Mucosa of descending colon (tissue), 3 donors: ENCODE results near the gene JAZF1. TPM values are rescaled to one million over a fixed set of nuclear protein-coding genes. Genes with fewer than 3 reads are reported as not detected.

Experiments used
- ATAC-seq: fragments of 200-7000 bp; cut with Tn5 transposase; one replicate; pipeline ENCODE4 v1.9.1; 2020; ENCODE audit warnings: mild to moderate bottlenecking, moderate library complexity
- DNase-seq, 3 donors: peaks; one replicate each; pipeline ENCODE4 v3.0.0-alpha.2; 2020
- H3K36me3 ChIP-seq: fragments of 200-600 bp; one replicate; pipeline ENCODE4 v1.8.0; 2021; ENCODE audit warnings: low read depth, mild to moderate bottlenecking
- H3K4me1 ChIP-seq: fragments of 200-600 bp; one replicate; pipeline ENCODE4 v1.8.0; 2021; ENCODE audit warnings: low read depth, mild to moderate bottlenecking
- H3K4me3 ChIP-seq: fragments of 200-600 bp; one replicate; pipeline ENCODE4 v1.8.0; 2021; ENCODE audit warnings: mild to moderate bottlenecking
- H3K9me3 ChIP-seq: fragments of 200-600 bp; one replicate; pipeline ENCODE4 v1.8.0; 2021; ENCODE audit warnings: mild to moderate bottlenecking
- CTCF ChIP-seq: fragments of 200-600 bp; IDR thresholded peaks from one replicate; pipeline ENCODE4 v1.8.0; 2022; ENCODE audit warnings: antibody characterized with exemption, mild to moderate bottlenecking
- intact Hi-C, 2 donors: fragments of 100-400 bp; cut with DNase I in 1 of 2; cut with micrococcal nuclease in 1 of 2; formaldehyde crosslinking; loops; one replicate each; pipeline versions ENCODE4 v1.11.0 to v1.11.1; 2022; cut with DNase I, micrococcal nuclease
- total RNA-seq, 3 donors: library from RNA; stranded (reverse); fragmentation: NEBNext Ultra II Directional in 2 of 3; extraction: Animal tissue kit (Norgen Biotek cat#: 25700) in 2 of 3; gene quantifications; one replicate each; pipeline versions ENCODE4 v1.2.1 to v1.2.4, GENCODE V29; 2021 to 2023
- donor health status: DM: no; HTN: no; CAD: no; lungs with moderate emphysema.
- donor health status: DM: no; HTN: no; CAD: no.
- donor health status: DM: no; HTN: yes; CAD: no.

Gene JAZF1
- total RNA-seq, 3 donors from 2014 or later, result 4.9 to 68.4 (median 6.4) TPM

GRCh38 chr7:28181416-28181815, 821 bp upstream of the JAZF1 start:
- intact Hi-C loops, result no loop called here
- ATAC-seq (no peak), DNase-seq (no peak)
- Histone ChIP-seq H3K36me3 (no peaks in the 10 kb centered on the region), H3K4me3 (no peak overlapping the region), H3K4me1 (peaks cover 4% of the 10 kb centered on the region), H3K9me3 (no peaks in the 10 kb centered on the region)
- no peak for TF ChIP-seq CTCF

- Histone ChIP-seq H3K4me3 (peak overlapping the region; percentile 27), H3K4me1 (peaks cover 4% of the 10 kb centered on the region), H3K9me3 (no peaks in the 10 kb centered on the region), H3K36me3 (no peaks in the 10 kb centered on the region)
- DNase-seq (no peak), ATAC-seq (no peak)
- TF ChIP-seq CTCF, result no peak
- intact Hi-C loops, result no loop called here
Measured at GRCh38 chr7:28180031-28180363, 598 bp downstream of the JAZF1 start.

- no peak for TF ChIP-seq CTCF
- Histone ChIP-seq H3K36me3 (no peaks in the 10 kb centered on the region), H3K4me1 (peaks cover 4% of the 10 kb centered on the region), H3K4me3 (peak overlapping the region; percentile 19), H3K9me3 (no peaks in the 10 kb centered on the region)
- ATAC-seq (peak; percentile 92), DNase-seq (peak; percentile 76 to 86 (median 84))
- intact Hi-C loops, result no loop called here
Measured at GRCh38 chr7:28179120-28180030, 1.2 kb downstream of the JAZF1 start.

- H3K9me3 ChIP-seq, result no peaks in the 10 kb centered on the region
- no peak for TF ChIP-seq CTCF
- no peak for DNase-seq
- ATAC-seq, result no peak
- H3K4me1 ChIP-seq, result peaks cover 4% of the 10 kb centered on the region
- no peak overlapping the region for H3K4me3 ChIP-seq
- intact Hi-C loops, result no loop called here
- H3K36me3 ChIP-seq, result no peaks in the 10 kb centered on the region
Measured at GRCh38 chr7:28178599-28178998, 2.0 kb downstream of the JAZF1 start.

- TF ChIP-seq CTCF, result no peak
- H3K4me1 ChIP-seq, result peaks cover 4% of the 10 kb centered on the region
- ATAC-seq (no peak), DNase-seq (no peak)
- H3K4me3 ChIP-seq, result no peak overlapping the region
- H3K36me3 ChIP-seq, result no peaks in the 10 kb centered on the region
- H3K9me3 ChIP-seq, result no peaks in the 10 kb centered on the region
- intact Hi-C loops, result no loop called here
Measured at GRCh38 chr7:28177836-28178235, 2.8 kb downstream of the JAZF1 start.
